NCI-H1105 (cell line): ENCODE results near the gene NUAK1.
"Not testable (repeated sequence)": the region's sequence is repeated elsewhere in the genome, so short reads cannot be mapped to it uniquely, and the experiment has no call there.

Source experiments
- DNase-seq: peaks from one replicate; lab custom pipeline; 2025; lab: John Stamatoyannopoulos, UW

Gene NUAK1

DNA sequence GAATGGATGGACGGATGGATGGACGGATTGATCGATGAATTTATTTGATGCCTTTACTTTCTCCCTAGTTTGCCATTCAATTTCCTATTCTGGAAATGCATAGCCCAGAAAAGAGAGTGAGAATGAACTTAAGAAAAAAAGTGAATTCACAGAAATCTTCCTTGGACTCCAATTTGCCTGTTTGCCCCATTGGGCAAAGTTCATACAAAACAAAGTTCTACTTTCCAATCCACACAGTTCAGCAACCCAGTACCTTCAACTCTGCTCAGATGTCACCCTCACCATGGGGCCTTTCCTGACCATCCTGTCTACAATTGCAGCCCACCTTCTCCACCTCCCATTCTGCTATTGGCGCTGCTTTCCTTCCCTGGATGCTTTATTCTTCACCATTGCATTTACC lies 8.2 kb upstream of the NUAK1 start:
- no peak for DNase-seq

DNA sequence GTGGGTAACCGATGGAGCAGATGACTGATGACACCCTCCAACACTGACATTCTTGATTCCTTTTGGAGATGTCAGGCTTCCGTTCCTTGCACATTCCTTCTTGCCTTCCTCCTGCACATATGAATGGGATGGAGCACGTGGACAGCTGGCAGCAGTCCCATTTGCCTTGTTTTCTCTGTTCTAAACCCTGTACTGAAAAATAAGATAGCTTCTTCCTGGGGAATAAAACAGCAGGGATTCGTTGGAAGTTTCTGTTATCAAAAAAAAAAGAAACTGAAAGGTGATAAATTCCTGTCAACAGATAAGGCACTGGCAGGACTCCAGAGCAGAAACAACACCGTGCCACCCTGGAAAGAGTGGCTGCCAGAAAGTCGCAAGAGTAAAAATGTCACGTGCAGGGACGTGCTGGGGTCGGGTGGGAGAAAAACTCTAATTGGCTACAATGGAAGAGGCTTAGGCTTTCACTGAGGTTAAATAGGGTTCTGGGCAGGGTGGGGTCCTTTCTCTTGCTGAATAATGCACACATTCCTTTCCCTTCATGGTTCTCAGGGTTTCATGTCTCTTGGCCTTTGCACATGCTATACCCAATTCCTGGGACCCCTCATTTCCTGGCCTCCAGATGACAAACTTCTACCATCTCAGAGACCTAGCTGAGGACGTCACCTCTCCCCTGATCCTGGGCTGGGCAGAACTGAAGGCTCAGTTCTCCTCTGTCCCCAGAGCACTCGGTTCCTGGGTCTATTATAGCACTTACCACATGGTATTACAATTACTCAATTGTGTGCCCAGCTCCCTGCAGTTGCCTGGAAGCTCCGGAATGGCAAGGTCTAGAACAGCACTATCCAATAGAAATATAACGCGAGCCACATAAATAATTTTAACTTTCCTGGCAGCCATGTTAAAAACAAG lies 7.0 kb upstream of the NUAK1 start:
- DNase-seq: no peak

DNA sequence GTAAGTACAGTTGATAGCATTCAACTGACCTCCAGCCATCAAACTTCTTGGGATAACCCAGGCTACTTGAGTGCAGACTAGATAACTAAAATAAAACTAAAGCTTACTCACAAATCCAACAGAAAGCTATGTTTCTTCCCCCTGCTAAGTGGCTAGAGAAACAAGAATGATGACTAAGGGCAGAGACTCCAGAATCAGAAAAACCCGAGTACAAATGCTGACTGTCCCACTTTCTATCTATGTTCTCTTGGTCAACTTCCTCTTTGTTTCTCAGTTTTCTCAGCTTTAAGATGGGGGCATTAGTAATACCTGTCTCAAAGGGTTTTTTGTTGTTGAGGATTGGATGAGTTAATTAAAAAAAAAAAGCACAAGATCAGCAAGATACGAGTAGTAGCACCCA lies 6.1 kb upstream of the NUAK1 start:
- no peak for DNase-seq

DNA sequence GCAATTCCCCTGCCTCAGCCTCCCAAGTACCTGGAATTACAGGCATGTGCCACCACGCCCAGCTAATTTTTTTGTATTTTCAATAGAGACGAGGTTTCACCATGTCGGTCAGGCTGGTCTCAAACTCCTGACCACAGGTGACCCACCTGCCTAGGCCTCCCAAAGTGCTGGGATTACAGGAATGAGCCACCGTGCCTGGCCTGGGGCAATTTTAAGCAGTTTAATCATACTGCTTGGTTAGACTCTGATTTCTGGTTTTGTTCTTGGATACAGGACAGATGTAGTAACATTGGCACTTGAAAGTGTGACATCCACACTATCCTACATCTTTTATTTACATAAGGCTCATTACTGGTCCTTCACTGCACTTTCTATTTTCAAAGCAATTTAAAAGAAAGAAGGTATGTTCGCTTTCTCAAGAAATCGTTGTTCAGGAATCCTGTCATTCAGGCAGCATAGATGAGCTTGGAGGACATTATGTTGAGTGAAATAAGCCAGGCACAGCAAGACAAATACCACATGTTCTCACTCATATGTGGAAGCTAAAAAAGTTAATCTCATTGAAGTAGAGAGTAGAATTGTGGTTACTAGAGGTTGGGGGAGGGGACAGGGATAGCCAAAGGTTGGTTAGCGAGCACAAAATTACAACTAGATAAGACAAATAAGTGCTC lies 4.0 kb upstream of the NUAK1 start:
- no peak for DNase-seq

DNA sequence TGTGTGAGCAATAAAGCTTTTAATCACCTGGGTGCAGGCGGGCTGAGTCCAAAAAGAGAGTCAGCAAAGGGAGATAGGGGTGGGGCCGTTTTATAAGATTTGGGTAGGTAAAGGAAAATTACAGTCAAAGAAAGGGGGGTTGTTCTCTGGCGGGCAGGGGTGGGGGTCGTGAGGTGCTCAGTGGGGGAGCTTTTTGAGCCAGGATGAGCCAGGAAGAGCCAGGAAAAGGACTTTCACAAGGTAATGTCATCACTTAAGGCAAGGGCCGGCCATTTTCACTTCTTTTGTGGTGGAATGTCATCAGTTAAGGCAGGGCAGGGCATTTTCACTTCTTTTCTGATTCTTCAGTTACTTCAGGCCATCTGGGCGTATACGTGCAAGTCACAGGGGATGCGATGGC lies 3.2 kb upstream of the NUAK1 start:
- DNase-seq: not testable (repeated sequence)

DNA sequence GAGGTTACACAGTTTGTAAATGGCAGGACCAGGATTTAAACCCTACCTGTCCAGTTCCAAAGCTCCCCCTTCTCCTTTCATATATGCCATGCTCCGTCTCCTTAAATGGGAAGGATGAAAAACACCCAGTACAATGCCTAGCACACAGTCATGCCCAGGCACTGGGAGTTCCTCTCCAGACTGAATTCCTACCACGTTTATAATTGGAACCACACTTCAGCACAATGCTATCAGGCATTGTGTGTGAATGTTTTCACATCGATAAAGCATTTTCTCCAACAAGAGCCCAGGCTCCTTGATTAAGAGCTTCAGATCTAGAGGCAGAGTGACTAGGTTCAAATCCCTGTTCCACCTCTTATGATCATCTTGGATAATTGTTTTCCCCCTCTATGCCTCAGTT lies 2.7 kb upstream of the NUAK1 start:
- DNase-seq: no peak

DNA sequence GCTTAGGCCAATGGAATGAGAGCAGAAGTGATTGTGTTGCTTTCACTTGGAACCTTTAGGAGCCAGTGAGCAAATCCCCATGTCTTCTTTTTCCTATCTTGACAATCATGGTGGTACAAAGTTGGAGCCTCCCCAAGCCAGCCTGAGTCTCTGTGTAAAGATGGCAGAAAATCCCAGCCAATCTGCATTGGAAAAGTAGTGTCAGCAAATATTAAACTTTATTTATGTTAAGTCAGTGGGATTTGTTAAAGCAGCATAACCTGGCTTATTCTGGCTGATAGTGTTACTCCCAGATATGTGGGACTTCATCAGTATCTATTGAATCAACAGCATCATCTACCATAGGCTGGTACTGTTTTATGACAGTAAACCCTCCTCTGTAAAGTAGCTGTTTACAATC lies 2.2 kb upstream of the NUAK1 start:
- no peak for DNase-seq

DNA sequence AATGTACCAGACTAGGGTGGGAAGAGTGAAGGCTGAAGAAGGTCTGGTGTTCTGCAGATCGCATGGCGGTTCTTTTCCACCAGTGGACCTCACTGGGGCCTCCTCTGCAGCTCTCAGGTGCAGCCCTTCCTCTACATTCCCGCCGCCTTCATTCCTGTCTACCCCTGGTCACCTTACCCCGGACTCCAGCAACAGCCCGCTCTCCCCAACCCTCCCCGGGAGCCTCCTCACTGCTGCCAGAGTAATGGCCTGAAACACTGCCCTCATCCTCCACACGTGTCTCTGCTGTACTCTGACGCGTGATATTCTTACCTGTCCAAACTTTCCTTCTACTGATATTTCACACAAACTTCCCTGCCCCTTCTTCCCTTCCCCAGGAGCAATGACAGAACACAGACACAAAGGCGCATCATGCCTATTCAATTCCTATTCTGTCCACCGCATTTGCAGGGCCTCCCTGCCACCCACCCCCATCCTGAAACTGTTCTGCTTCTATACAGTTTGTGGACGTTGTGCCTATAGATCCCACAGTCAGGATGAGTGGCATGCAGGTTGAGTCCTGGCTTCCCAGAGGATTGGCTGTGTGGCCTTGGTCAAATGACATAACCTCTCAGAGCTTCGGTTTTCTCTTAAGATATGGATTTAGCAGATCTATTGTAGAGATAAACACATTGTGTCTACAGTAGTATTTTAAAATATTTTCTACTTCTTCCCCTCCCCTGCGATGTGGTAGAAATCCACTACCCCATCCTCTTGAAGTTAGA lies 1.7 kb upstream of the NUAK1 start:
- no peak for DNase-seq

DNA sequence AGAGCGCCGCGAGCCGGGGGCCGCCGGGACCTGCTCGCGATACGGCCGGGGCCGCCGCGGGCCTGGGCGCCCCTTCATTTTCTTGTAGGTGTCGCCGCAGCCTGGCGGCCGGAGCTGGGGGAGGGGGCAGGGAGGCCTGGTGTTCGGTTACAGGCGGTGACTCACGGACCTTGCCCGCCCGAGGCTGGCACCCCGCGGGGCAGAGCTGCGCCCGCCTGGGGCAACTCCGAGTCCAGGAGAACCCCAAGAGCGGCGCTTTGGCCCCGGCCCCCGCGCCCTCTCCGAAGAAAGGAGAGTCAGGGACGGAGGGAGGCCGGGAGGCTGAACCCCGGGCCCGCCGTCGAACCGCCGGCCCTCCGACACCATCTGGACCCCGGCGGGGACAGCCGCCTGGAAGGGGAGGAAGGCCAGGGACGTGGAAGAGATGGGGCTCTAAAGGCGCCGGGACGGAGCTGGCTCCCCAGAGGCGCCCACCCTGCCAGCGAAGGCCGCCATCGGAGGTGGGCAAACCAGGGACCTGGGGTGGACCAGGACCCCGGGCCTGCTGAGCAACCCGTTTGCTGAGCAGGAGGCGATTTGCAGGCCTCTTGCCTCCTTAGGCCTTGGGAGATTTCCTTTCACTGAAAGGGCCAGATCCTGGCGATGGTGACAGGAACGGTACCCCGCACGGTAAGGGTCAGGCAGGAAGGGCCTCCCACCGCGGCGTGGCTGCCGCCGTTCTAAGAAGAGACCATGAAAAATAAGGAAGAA lies 843 bp upstream of the NUAK1 start:
- DNase-seq: peak; percentile 59

DNA sequence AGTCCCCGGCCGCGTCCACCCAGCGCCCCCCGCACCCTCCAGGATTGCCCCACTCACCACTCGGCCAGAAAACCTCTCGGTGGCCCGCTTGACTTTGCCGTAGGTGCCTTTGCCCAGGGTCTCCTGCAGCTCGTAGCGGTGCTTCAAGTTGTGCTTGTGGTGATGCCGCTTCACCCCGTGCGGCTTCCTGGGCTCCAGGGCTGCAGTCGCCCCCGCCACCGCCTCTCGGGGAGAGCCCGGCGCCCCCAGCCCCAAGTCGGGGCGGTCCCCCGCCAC lies 459 bp downstream of the NUAK1 start:
- DNase-seq: no peak

DNA sequence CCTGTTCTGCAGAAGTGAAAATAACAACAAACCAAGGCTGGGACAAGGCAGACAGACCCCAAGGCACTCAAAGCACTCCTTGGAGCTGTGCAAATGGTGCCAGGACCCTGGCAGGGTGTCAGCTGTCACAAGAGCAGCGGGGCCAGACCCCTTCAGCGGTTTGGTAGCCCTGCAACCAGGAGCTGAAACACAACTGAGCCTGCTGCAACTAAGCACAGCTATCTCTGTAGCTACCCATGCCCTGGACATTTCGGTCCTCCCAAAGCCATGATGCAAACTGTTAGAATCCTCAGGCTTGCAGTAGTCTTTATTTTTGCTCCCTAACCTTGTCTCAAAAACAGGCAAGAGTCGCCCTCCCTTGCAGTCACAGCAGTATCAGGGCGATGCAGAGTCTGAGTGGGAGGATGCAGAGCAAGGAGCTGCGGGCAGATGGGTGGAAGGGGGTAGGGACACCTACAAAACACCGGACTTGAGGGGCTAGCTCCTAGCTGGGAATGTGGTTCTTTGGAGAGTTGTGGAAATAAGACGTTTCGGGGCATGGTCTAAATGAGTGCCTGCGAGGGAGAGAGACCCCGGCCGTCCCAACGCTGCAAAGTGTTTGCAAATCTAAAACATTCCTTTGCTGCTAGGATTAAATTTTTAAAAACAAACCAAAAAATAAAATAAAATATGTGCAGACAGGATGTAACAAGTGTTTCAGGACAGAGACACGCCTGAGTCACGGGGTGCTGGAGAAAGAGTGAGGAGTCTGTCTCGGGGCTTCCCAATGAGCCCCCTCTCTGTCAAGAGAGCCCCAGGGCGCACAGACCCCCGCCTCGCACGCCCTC lies 1.0 kb downstream of the NUAK1 start:
- DNase-seq: no peak

DNA sequence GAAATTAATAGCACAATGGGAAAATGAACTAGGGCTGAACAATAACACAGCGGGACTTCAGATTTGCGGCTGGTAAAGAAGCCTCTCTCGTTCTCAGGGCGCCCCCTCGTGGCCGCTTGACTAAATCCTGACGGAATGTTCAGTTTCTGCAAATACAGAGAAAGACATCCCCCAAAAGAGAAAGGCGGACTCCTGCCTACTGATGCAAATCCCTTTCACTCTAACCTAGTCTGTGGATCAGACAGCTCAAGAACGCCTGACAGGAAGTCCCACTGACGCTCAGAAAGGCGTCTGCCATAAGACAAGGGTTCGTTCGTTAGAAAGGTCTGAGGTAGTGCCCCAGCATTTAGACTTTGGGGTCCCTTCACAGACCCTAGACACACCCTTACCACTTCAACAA lies 2.5 kb downstream of the NUAK1 start:
- peak; percentile 80 for DNase-seq

DNA sequence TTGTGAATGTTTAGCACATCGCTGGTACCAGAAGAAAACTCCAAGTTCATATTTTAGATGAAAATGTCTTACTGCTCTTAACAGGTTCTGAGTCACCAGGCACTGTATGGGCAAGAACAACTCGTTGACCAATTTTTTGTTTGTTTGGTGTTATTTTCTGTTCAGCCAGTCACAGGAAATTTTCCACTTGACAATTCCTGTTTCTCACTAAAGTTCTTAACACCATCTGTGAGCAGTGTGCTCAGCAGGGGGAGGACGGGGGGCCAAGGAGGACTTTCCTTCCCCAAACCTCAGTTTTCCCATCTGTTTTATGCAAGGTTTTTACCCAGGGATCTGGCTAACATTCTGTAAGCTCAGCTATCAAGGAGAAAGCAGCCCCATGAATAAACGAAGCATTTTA lies 3.0 kb downstream of the NUAK1 start:
- DNase-seq: no peak

DNA sequence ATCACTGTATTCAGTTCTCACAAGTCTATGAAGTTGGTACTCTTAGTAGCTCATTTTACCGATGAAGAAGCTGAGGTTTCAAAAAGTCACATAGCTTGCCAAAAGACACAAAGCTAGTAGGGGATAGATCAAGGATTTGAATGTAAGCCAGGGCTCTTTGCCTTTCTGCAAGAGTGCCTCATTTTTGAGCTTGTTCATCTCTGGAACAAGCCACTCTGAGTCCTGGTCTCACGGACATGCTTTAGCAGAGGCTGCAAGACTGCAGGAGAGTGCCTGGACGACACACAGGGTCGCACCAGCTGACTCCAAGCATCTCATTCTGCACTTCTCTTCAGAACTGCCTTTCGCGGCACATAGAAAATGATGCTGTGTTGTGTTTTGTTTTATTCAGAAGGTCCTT lies 3.7 kb downstream of the NUAK1 start:
- DNase-seq: no peak

DNA sequence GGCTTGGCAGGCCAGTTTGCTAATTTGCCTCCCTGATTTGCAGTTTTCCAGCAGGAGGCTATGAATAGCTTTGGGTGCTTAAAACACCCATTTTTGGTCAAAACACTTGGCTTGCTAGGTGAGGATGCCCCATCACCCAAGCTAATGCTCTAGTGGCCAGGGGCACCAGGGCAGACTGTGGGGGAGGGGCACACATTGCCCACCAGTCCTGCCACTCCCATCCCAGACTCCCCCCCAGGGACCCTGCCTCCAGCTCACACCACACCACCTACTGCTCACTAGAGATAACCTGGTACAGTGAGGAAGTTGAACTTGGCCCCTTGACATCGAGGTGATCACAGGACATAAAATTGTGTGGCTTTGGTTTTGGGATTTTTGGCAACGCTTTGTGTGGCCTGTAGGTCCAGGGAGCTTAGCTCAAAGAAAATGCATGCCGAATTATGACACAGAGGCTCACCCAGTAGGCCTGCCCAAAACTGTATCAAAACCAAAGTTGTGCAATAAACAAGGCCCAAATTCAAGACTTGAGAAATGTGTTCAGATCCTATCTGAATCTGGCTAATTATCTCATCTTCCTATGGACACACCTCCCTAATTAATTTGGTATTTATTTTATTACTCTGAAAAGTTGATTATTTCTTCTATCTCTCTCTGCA lies 4.3 kb downstream of the NUAK1 start:
- DNase-seq: no peak

DNA sequence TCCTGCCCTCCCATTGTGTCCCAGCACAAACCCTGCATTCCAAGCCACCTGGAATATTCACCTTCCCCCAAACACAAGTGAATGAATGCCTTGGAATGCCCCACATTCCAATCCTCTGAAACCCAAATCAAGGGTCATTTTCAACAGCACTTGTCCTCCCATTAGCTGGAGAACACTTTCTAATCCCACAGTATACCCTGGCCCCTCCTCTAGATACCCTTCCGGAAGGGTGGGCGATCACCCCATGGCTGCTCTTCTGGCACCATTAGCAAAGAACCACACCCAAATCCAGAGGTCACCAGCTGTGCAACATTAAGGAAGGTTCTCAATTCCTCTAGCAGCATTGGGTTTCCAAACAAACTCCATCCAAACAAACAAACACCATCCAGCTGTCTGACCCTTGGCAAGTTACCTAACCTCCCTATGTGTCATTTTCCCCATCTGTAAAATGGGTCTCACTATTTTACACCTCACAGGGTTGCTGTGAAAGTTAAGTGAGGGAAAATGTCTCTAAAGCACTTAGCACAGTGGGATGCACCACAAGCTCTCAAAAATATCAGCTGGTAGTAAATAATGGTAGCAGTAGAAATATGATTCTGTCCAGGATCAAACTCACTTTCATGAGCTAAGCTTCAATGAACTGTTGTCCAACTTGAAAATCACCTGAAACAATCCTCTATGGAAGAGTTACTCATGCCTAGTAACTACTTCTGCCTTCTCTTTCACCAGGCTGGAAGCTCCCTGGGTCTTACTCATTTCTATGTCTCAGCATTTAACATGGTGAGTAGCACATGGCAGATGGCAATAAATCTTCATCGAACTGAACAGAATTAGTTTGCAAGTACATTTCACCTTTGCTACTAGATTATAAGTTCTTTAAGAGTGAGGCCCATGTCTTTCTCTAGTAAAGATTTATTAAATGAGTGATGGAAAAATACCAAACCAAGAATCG lies 5.3 kb downstream of the NUAK1 start:
- DNase-seq: no peak

DNA sequence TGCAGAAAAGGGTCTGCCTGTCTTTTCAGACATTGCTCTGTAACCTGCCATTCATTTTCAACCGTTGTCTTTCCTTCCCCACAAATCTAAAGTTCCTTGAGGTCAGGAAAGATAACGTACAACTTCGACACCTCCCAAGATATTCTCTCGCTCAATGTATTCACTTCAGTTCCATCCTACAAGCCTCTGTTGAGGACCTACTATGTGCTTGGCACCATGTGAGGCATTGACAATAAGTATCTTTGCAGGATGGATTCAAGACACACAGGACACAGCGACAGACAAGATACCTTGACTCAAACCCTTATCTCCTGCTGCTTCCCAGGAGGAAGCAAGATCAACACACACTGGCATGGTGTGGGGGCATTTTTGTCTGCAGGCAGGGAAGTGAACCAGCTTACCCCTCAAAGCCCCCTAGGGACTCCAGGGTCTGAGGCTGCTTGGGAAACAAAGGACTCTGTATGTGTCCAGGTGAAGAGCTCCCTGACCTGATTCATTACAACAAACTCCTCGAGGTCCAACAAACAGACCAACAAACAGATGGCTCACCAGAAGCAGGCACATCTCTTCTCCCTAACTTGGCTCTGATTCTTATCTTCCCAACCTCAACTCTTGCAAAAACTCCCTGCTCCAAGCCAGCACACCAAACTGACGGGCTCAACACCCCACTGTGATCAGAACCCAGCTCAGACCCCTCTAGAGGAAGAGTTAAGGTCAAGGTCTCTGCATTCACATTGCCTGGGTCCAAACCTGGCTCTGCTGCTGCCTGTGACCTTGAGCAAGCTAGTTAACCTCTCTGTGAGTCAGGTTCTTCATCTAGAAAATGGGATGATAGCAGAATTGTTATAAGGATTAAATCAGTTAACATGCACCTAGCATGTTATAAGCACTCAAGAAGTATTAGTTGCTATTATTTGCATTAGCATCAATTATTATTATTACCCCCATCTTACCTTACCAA lies 6.3 kb downstream of the NUAK1 start:
- no peak for DNase-seq

DNA sequence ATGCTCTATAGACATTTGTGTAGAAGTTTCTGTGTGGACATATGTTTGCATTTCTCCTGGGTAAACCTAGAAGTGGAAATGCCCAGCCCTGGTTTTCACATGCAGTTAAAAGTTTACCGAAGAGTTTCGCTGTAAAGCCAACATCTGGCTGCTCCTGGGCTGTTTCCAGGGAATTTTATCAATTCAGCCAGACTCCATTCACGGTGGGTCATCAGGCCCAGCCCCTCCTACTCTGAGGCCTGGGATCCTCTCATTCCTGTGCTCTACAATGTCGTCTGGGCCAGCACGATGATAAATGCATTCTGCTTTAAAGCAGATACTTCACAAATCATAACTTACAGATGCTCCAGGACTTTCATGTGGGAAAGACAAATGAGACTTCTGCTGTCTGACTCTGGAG lies 7.1 kb downstream of the NUAK1 start:
- DNase-seq: no peak
